WTC11 (cell line): ENCODE results near the gene SLC24A3. TPM values are rescaled to one million over a fixed set of nuclear protein-coding genes. Genes with fewer than 3 reads are reported as not detected.

Source experiments
- ATAC-seq: fragments of 200-7000 bp; cut with Tn5 transposase; 2 replicates; pipeline ENCODE4 v1.10.0; 2021; ENCODE audit warnings: mild to moderate bottlenecking, moderate library complexity
- CTCF ChIA-PET: fragments of 300-600 bp; sonication (Branson Sonifier 250); formaldehyde crosslinking; loops from one replicate; lab custom pipeline; 2021; ENCODE audit warnings: antibody characterized with exemption; lab: Charles Lee
- POLR2A ChIA-PET: fragments of 350-600 bp; sonication (Branson Sonifier 250); formaldehyde crosslinking; loops from one replicate; lab custom pipeline; 2021; ENCODE audit warnings: antibody characterized with exemption; lab: Charles Lee
- DNase-seq: peaks from one replicate; pipeline ENCODE4 v3.0.0; 2021; ENCODE audit warnings: low spot score
- H3K27ac Mint-ChIP-seq: 2 replicates; pipeline ENCODE4 v1.8.0; 2021; ENCODE audit warnings: mixed read lengths
- H3K27me3 Mint-ChIP-seq: 2 replicates; pipeline ENCODE4 v1.8.0; 2021; ENCODE audit warnings: low read depth, mild to moderate bottlenecking, moderate library complexity, mixed read lengths
- H3K36me3 Mint-ChIP-seq: 2 replicates; pipeline ENCODE4 v1.8.0; 2021; ENCODE audit warnings: mixed read lengths
- H3K4me1 Mint-ChIP-seq: 2 replicates; pipeline ENCODE4 v1.8.0; 2022; ENCODE audit warnings: mixed read lengths
- H3K4me3 Mint-ChIP-seq: 2 replicates; pipeline ENCODE4 v1.8.0; 2021; ENCODE audit warnings: mild to moderate bottlenecking, moderate library complexity, mixed read lengths
- H3K9me3 Mint-ChIP-seq: 2 replicates; pipeline ENCODE4 v1.8.0; 2021; ENCODE audit warnings: mixed read lengths
- ATF1 ChIP-seq: sonication (generic); formaldehyde crosslinking; IDR thresholded peaks from 2 replicates; pipeline ENCODE4 v1.8.1; 2023; ENCODE audit warnings: mild to moderate bottlenecking, moderate library complexity, missing genetic modification reagents
- CBFB ChIP-seq: sonication (generic); formaldehyde crosslinking; IDR thresholded peaks from 2 replicates; pipeline ENCODE4 v1.8.1; 2022; ENCODE audit warnings: mild to moderate bottlenecking, low read depth, missing genetic modification reagents
- CREB1 ChIP-seq: sonication (generic); formaldehyde crosslinking; IDR thresholded peaks from 2 replicates; pipeline ENCODE4 v1.8.0; 2023; ENCODE audit warnings: mild to moderate bottlenecking, missing genetic modification reagents
- EMX1 ChIP-seq: fragments of 250-450 bp; sonication (Bioruptor Pico); IDR thresholded peaks from 2 replicates; pipeline ENCODE4 v1.8.0; 2021; ENCODE audit warnings: mild to moderate bottlenecking
- FOXK1 ChIP-seq: sonication (generic); formaldehyde crosslinking; IDR thresholded peaks from 2 replicates; pipeline ENCODE4 v1.8.0; 2022; ENCODE audit warnings: mild to moderate bottlenecking, moderate library complexity, missing genetic modification reagents
- NR1H2 ChIP-seq: sonication (generic); formaldehyde crosslinking; IDR thresholded peaks from 2 replicates; pipeline ENCODE4 v1.9.0; 2021; ENCODE audit warnings: mild to moderate bottlenecking, moderate library complexity, missing genetic modification reagents
- OVOL2 ChIP-seq: fragments of 250-450 bp; sonication (Bioruptor Pico); IDR thresholded peaks from 2 replicates; pipeline ENCODE4 v1.9.0; 2021; ENCODE audit warnings: mild to moderate bottlenecking, borderline replicate concordance
- ZNF219 ChIP-seq: sonication (generic); formaldehyde crosslinking; IDR thresholded peaks from 2 replicates; pipeline ENCODE4 v1.8.0; 2023; ENCODE audit warnings: missing genetic modification reagents, mild to moderate bottlenecking, borderline replicate concordance
- ZNF423 ChIP-seq: fragments of 250-450 bp; sonication (Bioruptor Pico); IDR thresholded peaks from 2 replicates; pipeline ENCODE4 v2.1.2; 2022; ENCODE audit warnings: mild to moderate bottlenecking, moderate library complexity
- total RNA-seq: library from RNA; stranded (reverse); gene quantifications from 3 replicates; pipeline ENCODE4 v1.2.3, GENCODE V29; 2021
- TF ChIP-seq, protein P1 (sequence below): sonication (generic); formaldehyde crosslinking; IDR thresholded peaks from 2 replicates; pipeline ENCODE4 v1.8.1; 2023; ENCODE audit warnings: mild to moderate bottlenecking, missing genetic modification reagents, borderline replicate concordance
- TF ChIP-seq, protein P2 (sequence below): sonication (generic); formaldehyde crosslinking; IDR thresholded peaks from 2 replicates; pipeline ENCODE4 v1.8.1; 2022; ENCODE audit warnings: low read depth, mild to moderate bottlenecking, moderate library complexity, missing genetic modification reagents, borderline replicate concordance
- TF ChIP-seq, protein P3 (sequence below): sonication (generic); formaldehyde crosslinking; IDR thresholded peaks from 2 replicates; pipeline ENCODE4 v1.8.0; 2023; ENCODE audit warnings: mild to moderate bottlenecking, missing genetic modification reagents
- TF ChIP-seq, protein P4 (sequence below): sonication (generic); formaldehyde crosslinking; IDR thresholded peaks from 2 replicates; pipeline ENCODE4 v1.8.1; 2023; ENCODE audit warnings: mild to moderate bottlenecking, moderate library complexity, missing genetic modification reagents
- TF ChIP-seq, protein P5 (sequence below): sonication (generic); formaldehyde crosslinking; IDR thresholded peaks from 2 replicates; pipeline ENCODE4 v1.8.1; 2022; ENCODE audit warnings: mild to moderate bottlenecking, missing genetic modification reagents, moderate library complexity, borderline replicate concordance
- TF ChIP-seq, protein P6 (sequence below): sonication (generic); formaldehyde crosslinking; IDR thresholded peaks from 2 replicates; pipeline ENCODE4 v1.8.1; 2023; ENCODE audit warnings: mild to moderate bottlenecking, missing genetic modification reagents

Gene SLC24A3
- total RNA-seq, 1 experiment from 2014 or later = 5.7 TPM

DNA sequence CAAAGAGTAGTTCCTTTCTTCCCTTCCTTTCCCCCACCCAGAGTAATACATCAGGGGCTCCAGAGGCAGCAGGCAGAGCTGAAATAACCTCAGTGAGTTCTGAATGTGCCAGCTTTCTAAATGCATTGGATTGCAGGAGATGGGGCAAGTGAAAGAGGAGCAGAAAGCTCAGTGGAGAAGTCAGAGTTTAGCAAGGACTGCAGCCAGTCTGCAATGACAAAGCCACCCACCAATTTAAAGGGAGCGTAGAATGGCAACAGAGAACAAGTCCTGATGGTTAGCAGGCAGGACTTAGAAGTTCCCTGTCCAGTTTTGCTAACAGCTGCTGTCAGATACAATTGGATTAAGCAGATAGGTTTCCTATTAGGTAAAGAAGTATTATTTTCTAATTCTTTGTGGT is 342.2 kb downstream of the SLC24A3 start (continued):
- TF ChIP-seq, protein P1, sequence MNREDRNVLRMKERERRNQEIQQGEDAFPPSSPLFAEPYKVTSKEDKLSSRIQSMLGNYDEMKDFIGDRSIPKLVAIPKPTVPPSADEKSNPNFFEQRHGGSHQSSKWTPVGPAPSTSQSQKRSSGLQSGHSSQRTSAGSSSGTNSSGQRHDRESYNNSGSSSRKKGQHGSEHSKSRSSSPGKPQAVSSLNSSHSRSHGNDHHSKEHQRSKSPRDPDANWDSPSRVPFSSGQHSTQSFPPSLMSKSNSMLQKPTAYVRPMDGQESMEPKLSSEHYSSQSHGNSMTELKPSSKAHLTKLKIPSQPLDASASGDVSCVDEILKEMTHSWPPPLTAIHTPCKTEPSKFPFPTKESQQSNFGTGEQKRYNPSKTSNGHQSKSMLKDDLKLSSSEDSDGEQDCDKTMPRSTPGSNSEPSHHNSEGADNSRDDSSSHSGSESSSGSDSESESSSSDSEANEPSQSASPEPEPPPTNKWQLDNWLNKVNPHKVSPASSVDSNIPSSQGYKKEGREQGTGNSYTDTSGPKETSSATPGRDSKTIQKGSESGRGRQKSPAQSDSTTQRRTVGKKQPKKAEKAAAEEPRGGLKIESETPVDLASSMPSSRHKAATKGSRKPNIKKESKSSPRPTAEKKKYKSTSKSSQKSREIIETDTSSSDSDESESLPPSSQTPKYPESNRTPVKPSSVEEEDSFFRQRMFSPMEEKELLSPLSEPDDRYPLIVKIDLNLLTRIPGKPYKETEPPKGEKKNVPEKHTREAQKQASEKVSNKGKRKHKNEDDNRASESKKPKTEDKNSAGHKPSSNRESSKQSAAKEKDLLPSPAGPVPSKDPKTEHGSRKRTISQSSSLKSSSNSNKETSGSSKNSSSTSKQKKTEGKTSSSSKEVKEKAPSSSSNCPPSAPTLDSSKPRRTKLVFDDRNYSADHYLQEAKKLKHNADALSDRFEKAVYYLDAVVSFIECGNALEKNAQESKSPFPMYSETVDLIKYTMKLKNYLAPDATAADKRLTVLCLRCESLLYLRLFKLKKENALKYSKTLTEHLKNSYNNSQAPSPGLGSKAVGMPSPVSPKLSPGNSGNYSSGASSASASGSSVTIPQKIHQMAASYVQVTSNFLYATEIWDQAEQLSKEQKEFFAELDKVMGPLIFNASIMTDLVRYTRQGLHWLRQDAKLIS (CRISPR knock-in tag) = no peak
- TF ChIP-seq, all 79 proteins: peak for 0

DNA sequence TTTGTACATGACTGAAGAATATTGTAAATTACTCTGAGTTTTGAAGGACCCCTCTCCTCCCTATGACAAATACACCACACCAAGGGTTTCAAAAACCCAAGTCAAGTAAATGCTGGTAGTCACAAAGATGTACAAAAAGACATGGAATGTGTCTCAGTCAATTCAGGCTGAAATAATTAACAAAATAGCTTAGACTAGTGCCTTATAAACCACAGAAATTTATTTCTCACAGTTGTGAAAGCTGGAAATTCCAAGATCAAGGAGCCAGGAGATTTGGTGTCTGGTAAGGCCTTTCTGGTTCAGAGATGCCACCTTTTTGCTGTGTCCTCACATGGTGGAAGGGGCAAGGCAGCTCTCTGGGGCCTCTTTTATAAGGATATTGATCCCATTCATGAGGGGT is 343.3 kb downstream of the SLC24A3 start:
- CTCF ChIA-PET = no interaction called here
- H3K27ac Mint-ChIP-seq = no peak overlapping the region
- ATAC-seq (no peak), DNase-seq (no peak)
- no peaks in the 10 kb centered on the region for H3K36me3 Mint-ChIP-seq
- no peaks in the 10 kb centered on the region for H3K27me3 Mint-ChIP-seq
- H3K4me3 Mint-ChIP-seq = no peak overlapping the region
- 0 out of 2 replicates have a peak, but pooled peaks cover under 1% of the 10 kb centered on the region for H3K9me3 Mint-ChIP-seq
- TF ChIP-seq ATF1 (no peak), EMX1 (CRISPR knock-in tag) (no peak), CREB1 (CRISPR knock-in tag) (no peak), FOXK1 (CRISPR knock-in tag) (no peak), NR1H2 (CRISPR knock-in tag) (no peak), OVOL2 (no peak)
- TF ChIP-seq, protein P2, sequence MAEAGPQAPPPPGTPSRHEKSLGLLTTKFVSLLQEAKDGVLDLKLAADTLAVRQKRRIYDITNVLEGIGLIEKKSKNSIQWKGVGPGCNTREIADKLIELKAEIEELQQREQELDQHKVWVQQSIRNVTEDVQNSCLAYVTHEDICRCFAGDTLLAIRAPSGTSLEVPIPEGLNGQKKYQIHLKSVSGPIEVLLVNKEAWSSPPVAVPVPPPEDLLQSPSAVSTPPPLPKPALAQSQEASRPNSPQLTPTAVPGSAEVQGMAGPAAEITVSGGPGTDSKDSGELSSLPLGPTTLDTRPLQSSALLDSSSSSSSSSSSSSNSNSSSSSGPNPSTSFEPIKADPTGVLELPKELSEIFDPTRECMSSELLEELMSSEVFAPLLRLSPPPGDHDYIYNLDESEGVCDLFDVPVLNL = no peak
- TF ChIP-seq, protein P3, sequence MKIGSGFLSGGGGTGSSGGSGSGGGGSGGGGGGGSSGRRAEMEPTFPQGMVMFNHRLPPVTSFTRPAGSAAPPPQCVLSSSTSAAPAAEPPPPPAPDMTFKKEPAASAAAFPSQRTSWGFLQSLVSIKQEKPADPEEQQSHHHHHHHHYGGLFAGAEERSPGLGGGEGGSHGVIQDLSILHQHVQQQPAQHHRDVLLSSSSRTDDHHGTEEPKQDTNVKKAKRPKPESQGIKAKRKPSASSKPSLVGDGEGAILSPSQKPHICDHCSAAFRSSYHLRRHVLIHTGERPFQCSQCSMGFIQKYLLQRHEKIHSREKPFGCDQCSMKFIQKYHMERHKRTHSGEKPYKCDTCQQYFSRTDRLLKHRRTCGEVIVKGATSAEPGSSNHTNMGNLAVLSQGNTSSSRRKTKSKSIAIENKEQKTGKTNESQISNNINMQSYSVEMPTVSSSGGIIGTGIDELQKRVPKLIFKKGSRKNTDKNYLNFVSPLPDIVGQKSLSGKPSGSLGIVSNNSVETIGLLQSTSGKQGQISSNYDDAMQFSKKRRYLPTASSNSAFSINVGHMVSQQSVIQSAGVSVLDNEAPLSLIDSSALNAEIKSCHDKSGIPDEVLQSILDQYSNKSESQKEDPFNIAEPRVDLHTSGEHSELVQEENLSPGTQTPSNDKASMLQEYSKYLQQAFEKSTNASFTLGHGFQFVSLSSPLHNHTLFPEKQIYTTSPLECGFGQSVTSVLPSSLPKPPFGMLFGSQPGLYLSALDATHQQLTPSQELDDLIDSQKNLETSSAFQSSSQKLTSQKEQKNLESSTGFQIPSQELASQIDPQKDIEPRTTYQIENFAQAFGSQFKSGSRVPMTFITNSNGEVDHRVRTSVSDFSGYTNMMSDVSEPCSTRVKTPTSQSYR (CRISPR knock-in tag) = no peak
- TF ChIP-seq, protein P4, sequence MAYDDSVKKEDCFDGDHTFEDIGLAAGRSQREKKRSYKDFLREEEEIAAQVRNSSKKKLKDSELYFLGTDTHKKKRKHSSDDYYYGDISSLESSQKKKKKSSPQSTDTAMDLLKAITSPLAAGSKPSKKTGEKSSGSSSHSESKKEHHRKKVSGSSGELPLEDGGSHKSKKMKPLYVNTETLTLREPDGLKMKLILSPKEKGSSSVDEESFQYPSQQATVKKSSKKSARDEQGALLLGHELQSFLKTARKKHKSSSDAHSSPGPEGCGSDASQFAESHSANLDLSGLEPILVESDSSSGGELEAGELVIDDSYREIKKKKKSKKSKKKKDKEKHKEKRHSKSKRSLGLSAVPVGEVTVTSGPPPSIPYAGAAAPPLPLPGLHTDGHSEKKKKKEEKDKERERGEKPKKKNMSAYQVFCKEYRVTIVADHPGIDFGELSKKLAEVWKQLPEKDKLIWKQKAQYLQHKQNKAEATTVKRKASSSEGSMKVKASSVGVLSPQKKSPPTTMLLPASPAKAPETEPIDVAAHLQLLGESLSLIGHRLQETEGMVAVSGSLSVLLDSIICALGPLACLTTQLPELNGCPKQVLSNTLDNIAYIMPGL = no peak
- POLR2A ChIA-PET = no interaction called here
- H3K4me1 Mint-ChIP-seq = peaks cover 3% of the 10 kb centered on the region; the same call in 1 of the 2 replicates

DNA sequence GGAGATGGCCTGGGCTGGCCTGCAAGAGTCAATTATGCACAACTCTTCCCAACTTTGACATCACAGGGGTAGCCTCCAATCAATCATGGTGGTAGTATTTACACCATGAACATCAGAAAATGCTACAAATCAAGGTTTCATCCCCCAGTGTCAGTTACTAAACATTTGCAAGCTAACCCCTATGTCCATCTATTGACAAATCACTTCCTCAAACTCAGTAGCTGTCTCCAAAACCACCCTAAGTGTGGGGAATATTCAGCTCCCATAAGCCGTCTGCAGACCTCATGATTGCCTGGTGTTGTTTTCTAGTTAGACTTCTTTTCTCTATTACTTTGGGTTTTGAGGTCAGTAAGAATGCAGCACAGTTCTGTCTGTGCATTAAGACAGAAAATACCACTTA is 344.8 kb downstream of the SLC24A3 start:
- peaks cover 4% of the 10 kb centered on the region for H3K4me1 Mint-ChIP-seq
- ATAC-seq = no peak
- no peaks in the 10 kb centered on the region for H3K9me3 Mint-ChIP-seq
- CTCF ChIA-PET = no interaction called here
- H3K27ac Mint-ChIP-seq = no peak overlapping the region
- DNase-seq = no peak
- POLR2A ChIA-PET = no interaction called here
- no peak overlapping the region for H3K4me3 Mint-ChIP-seq
- no peaks in the 10 kb centered on the region for H3K27me3 Mint-ChIP-seq
- H3K36me3 Mint-ChIP-seq = no peaks in the 10 kb centered on the region
- TF ChIP-seq CBFB (CRISPR knock-in tag) = no peak
- TF ChIP-seq ZNF423 = no peak
- no peak for TF ChIP-seq ZNF219
- TF ChIP-seq, protein P3 (CRISPR knock-in tag) = no peak
- TF ChIP-seq, protein P5, sequence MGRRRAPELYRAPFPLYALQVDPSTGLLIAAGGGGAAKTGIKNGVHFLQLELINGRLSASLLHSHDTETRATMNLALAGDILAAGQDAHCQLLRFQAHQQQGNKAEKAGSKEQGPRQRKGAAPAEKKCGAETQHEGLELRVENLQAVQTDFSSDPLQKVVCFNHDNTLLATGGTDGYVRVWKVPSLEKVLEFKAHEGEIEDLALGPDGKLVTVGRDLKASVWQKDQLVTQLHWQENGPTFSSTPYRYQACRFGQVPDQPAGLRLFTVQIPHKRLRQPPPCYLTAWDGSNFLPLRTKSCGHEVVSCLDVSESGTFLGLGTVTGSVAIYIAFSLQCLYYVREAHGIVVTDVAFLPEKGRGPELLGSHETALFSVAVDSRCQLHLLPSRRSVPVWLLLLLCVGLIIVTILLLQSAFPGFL (CRISPR knock-in tag) = no peak
- TF ChIP-seq, protein P6, sequence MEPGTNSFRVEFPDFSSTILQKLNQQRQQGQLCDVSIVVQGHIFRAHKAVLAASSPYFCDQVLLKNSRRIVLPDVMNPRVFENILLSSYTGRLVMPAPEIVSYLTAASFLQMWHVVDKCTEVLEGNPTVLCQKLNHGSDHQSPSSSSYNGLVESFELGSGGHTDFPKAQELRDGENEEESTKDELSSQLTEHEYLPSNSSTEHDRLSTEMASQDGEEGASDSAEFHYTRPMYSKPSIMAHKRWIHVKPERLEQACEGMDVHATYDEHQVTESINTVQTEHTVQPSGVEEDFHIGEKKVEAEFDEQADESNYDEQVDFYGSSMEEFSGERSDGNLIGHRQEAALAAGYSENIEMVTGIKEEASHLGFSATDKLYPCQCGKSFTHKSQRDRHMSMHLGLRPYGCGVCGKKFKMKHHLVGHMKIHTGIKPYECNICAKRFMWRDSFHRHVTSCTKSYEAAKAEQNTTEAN (CRISPR knock-in tag) = no peak
